Loucy (cell line): Measurements from ENCODE around the gene CST9L.

ENCODE experiments used
- H2AFZ ChIP-seq: fragments of 200-600 bp; sonication (generic); 2 replicates; pipeline ENCODE4 v1.6.0; 2016; ENCODE audit warnings: antibody characterized with exemption, mild to moderate bottlenecking, low read length, moderate library complexity
- H3F3A ChIP-seq: fragments of 200-600 bp; 2 replicates; pipeline ENCODE4 v1.6.0; 2016; ENCODE audit warnings: antibody characterized with exemption, low read depth, mild to moderate bottlenecking
- H3K27me3 ChIP-seq: fragments of 200-600 bp; sonication (generic); 2 replicates; pipeline ENCODE4 v1.6.1; 2014; ENCODE audit warnings: low read length, mild to moderate bottlenecking; ENCODE audit not compliant: insufficient read depth, poor library complexity, severe bottlenecking
- H3K36me3 ChIP-seq: fragments of 200-600 bp; sonication (generic); 2 replicates; pipeline ENCODE4 v1.6.1; 2016; ENCODE audit warnings: low read length; ENCODE audit not compliant: insufficient read depth
- H3K4me1 ChIP-seq: fragments of 200-600 bp; sonication (generic); 2 replicates; pipeline ENCODE4 v1.5.1; 2014; ENCODE audit warnings: low read length, mild to moderate bottlenecking; ENCODE audit not compliant: insufficient read depth, poor library complexity, severe bottlenecking
- H3K4me2 ChIP-seq: fragments of 200-600 bp; sonication (generic); 2 replicates; pipeline ENCODE4 v1.6.0; 2014; ENCODE audit warnings: antibody characterized with exemption, low read length, low read depth, mild to moderate bottlenecking; ENCODE audit not compliant: poor library complexity, severe bottlenecking
- H3K4me3 ChIP-seq: fragments of 200-600 bp; sonication (generic); 2 replicates; pipeline ENCODE4 v1.5.1; 2014; ENCODE audit warnings: low read length, mild to moderate bottlenecking, mixed read lengths; ENCODE audit not compliant: poor library complexity, severe bottlenecking
- H3K79me2 ChIP-seq: fragments of 200-600 bp; sonication (generic); 2 replicates; pipeline ENCODE4 v1.6.1; 2014; ENCODE audit warnings: low read length; ENCODE audit not compliant: insufficient read depth
- H3K9ac ChIP-seq: fragments of 200-600 bp; sonication (generic); 2 replicates; pipeline ENCODE4 v1.6.0; 2014; ENCODE audit warnings: mild to moderate bottlenecking, low read depth, low read length, moderate library complexity; ENCODE audit not compliant: poor library complexity, severe bottlenecking
- H3K9me2 ChIP-seq: fragments of 200-600 bp; sonication (generic); replicated peaks from 2 replicates; pipeline ENCODE4 v1.6.1; 2016; ENCODE audit warnings: low read depth, low read length, mixed read lengths
- H3K9me3 ChIP-seq: fragments of 200-600 bp; sonication (generic); 2 replicates; pipeline ENCODE4 v1.6.1; 2014; ENCODE audit warnings: mild to moderate bottlenecking, antibody characterized with exemption, low read length, low read depth; ENCODE audit not compliant: insufficient read depth
- H4K20me1 ChIP-seq: fragments of 200-600 bp; sonication (generic); 2 replicates; pipeline ENCODE4 v1.6.0; 2014; ENCODE audit warnings: antibody characterized with exemption, low read length, mild to moderate bottlenecking; ENCODE audit not compliant: insufficient read depth, poor library complexity, severe bottlenecking
- CTCF ChIP-seq: fragments of 200-600 bp; sonication (generic); conservative IDR thresholded peaks from 2 replicates; pipeline ENCODE4 v1.5.1; 2014; ENCODE audit warnings: mild to moderate bottlenecking, antibody characterized with exemption, low read length
- EZH2phosphoT487 ChIP-seq: fragments of 200-600 bp; IDR thresholded peaks from 2 replicates; pipeline ENCODE4 v1.6.1; 2018; ENCODE audit warnings: antibody characterized with exemption, mild to moderate bottlenecking, moderate library complexity, borderline replicate concordance

CST9L gene

DNA sequence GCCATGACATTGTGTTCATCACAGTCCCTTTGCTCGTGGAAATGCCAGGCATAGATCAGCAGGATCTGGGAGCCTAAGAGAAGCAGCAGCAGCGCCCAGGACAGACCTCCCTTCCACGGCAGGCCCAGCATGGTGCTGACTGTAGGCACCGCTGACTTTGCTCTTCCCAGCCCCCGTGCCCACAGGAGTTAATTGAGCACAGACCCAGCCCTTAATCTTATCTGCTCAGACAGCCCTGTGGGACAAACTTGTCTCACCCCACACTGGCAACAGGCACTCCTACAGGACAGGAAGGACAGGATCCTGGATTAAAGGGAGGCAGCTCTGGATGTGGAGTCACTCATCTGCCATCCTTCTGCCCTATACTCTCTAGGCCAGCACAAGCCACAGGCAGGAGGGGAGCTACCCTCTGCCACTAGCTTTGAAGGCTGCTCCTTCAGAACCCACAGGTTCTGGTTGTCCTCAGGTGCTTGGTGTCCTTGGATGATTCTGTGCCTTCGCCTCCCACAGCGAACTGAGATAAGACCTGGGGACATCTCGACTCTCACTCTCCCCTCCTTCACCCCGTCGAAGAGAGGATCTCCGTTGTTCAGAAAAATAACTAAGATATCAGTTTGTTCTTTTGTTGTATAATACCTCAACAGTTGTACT lies at the start of gene CST9L:
CST9L (minus strand) TSS at position 165 of the 651 bp plus-strand sequence; CDS start at position 131, 34 bp downstream.
- no peaks in the 10 kb centered on the region for H3K9me2 ChIP-seq
- H3K9ac ChIP-seq, result no peak within 1 kb of the TSS
- no peaks in the 10 kb centered on the region for H3K36me3 ChIP-seq
- TF ChIP-seq CTCF (no peak), EZH2phosphoT487 (no peak)
- no peak within 1 kb of the TSS for H2AFZ ChIP-seq
- no peaks in the 10 kb centered on the region for H3K27me3 ChIP-seq
- H4K20me1 ChIP-seq, result no peaks in the 10 kb centered on the region
- no peaks in the 10 kb centered on the region for H3K79me2 ChIP-seq
- H3K4me1 ChIP-seq, result no peaks in the 10 kb centered on the region
- H3K4me3 ChIP-seq, result no peak within 1 kb of the TSS
- H3F3A ChIP-seq, result no peaks in the 10 kb centered on the region
- H3K9me3 ChIP-seq, result no peaks in the 10 kb centered on the region
- H3K4me2 ChIP-seq, result no peak within 1 kb of the TSS

GRCh38 chr20:23614163-23614562 lies 45.9 kb upstream of the CST9L start:
- Histone ChIP-seq H3K9me2 (no peaks in the 10 kb centered on the region), H3K4me3 (no peak overlapping the region), H3K36me3 (no peaks in the 10 kb centered on the region), H2AFZ (no peak overlapping the region), H4K20me1 (no peaks in the 10 kb centered on the region), H3K4me1 (no peaks in the 10 kb centered on the region), H3K4me2 (no peak overlapping the region), H3K79me2 (no peaks in the 10 kb centered on the region), H3K27me3 (no peaks in the 10 kb centered on the region), H3F3A (no peaks in the 10 kb centered on the region), H3K9me3 (no peaks in the 10 kb centered on the region), H3K9ac (no peak overlapping the region)
- TF ChIP-seq CTCF (no peak), EZH2phosphoT487 (no peak)

DNA sequence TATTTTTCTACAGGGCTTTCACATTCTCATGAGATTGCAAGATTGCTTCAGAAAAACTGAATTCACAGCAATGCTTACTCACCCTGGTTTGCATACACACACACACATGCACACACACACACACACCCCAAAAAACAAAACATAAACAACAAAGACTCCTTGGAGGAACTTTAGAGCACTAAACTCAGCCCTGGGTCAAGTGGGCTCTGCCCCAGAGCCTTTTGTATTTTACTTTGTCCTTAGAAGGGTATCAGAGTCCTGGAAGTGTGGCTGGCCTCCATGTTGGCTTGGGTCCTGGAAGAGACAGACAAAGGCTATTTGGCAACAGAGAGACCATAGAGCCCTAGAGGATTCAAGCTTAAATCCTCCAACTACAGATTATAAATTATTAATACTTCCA lies 45.4 kb upstream of the CST9L start:
- H3K4me1 ChIP-seq, result no peaks in the 10 kb centered on the region
- H4K20me1 ChIP-seq, result no peaks in the 10 kb centered on the region
- no peaks in the 10 kb centered on the region for H3K9me2 ChIP-seq
- no peak overlapping the region for H3K4me2 ChIP-seq
- no peaks in the 10 kb centered on the region for H3K27me3 ChIP-seq
- H3K4me3 ChIP-seq, result no peak overlapping the region
- no peak overlapping the region for H2AFZ ChIP-seq
- H3K9me3 ChIP-seq, result no peaks in the 10 kb centered on the region
- H3F3A ChIP-seq, result no peaks in the 10 kb centered on the region
- no peaks in the 10 kb centered on the region for H3K36me3 ChIP-seq
- TF ChIP-seq EZH2phosphoT487 (no peak), CTCF (no peak)
- H3K79me2 ChIP-seq, result no peaks in the 10 kb centered on the region
- no peak overlapping the region for H3K9ac ChIP-seq
